ENCODE measurements around the gene GNAQ. TPM values are rescaled to one million over a fixed set of nuclear protein-coding genes. Genes with fewer than 3 reads are reported as not detected.

Gene GNAQ
- polyA plus RNA-seq, 1 experiment: 71.4 TPM

DNA sequence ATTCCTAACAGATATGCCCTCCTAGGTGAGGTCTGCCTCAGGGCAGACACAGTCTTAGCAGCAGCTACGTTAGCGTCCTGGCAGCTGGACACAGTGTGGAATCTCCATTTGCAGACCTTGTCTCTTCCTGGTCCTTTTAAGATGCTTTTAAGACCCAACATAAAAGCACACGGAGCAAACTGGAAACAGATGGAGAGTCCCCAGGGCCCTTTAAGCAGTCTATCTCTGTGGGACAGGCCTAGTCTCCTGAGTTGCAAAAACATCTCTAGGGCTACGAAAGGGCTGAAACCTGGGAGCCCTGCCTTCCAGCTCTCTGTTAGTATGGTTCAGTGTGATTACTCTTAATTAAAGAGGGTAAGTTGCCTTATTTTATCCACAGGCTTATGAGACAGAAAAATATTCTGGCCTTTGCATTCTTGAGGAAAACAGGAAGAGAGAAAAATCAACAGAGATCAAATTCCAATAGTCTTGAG is 317.5 kb downstream of the GNAQ start:
- Histone ChIP-seq H3K27ac (ENCODE audit: low read depth, low read length) (peak overlapping the region; percentile 63), H3K27me3 (ENCODE audit: control insufficient read depth, insufficient read depth, low read length) (no peaks in the 10 kb centered on the region), H3K9me3 (ENCODE audit: control insufficient read depth, insufficient read depth, low read length) (no peaks in the 10 kb centered on the region), H3K4me3 (ENCODE audit: low read depth, low read length) (no peak overlapping the region)
- TF ChIP-seq, protein P1, sequence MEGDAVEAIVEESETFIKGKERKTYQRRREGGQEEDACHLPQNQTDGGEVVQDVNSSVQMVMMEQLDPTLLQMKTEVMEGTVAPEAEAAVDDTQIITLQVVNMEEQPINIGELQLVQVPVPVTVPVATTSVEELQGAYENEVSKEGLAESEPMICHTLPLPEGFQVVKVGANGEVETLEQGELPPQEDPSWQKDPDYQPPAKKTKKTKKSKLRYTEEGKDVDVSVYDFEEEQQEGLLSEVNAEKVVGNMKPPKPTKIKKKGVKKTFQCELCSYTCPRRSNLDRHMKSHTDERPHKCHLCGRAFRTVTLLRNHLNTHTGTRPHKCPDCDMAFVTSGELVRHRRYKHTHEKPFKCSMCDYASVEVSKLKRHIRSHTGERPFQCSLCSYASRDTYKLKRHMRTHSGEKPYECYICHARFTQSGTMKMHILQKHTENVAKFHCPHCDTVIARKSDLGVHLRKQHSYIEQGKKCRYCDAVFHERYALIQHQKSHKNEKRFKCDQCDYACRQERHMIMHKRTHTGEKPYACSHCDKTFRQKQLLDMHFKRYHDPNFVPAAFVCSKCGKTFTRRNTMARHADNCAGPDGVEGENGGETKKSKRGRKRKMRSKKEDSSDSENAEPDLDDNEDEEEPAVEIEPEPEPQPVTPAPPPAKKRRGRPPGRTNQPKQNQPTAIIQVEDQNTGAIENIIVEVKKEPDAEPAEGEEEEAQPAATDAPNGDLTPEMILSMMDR (IDR thresholded peaks at IDR 0.05; ENCODE audit: low read depth, low read length): no peak
- ChIA-PET POLR2A (interaction anchor here (1.2 kb wide), 1 partner anchor 407 kb away, joined by 4 read pairs; no protein-coding TSS in a partner anchor), CTCF (interaction anchor here (1.0 to 1.1 kb wide), 2 partner anchors 37 to 281 kb away, joined by 4 read pairs; no protein-coding TSS in a partner anchor)
- DNase-seq (ENCODE audit: low read depth, low spot score): no peak

DNA sequence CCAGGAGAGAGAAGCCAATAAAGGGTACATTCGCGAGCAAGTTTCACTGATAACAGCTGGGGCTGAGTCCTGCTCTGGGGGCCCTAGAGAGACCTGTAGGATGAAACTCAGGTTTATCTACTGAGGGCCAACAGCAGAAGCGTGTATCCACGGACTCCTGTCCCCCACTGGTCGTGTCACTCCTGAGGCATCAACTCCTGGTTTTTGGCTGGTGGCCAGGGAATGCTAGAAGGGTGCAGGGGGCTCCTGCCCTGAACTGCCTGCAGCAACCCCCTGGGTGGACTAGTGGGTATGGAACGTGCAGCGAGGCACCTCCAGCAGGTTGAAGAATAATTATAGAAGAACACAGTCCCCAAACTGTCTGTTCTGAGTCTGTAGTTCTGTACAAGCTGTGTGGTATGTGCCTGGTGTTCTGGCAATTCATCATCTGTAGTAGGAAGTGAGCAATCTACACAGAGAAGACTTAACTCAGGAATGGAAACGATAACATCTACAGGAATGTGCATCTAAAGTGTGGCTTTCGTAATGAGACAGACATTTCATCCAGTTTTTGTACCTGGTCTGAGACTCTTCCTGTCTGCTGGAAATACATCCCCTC is 319.0 kb downstream of the GNAQ start:
- TF ChIP-seq, protein P1 (IDR thresholded peaks at IDR 0.05; ENCODE audit: low read depth, low read length): no peak
- peak overlapping the region; percentile 59 for H3K27ac ChIP-seq (ENCODE audit: low read depth, low read length)
- no peak overlapping the region for H3K4me3 ChIP-seq (ENCODE audit: low read depth, low read length)
- POLR2A ChIA-PET: interaction anchor here (0.9 to 1.2 kb wide), 2 partner anchors 31 to 409 kb away, joined by 3 to 4 read pairs; no protein-coding TSS in a partner anchor
- no peaks in the 10 kb centered on the region for H3K27me3 ChIP-seq (ENCODE audit: control insufficient read depth, insufficient read depth, low read length)
- peak; percentile 64 for DNase-seq (ENCODE audit: low read depth, low spot score)
- CTCF ChIA-PET: interaction anchor here (0.7 kb wide), 1 partner anchor 279 kb away, joined by 3 read pairs; no protein-coding TSS in a partner anchor
- H3K9me3 ChIP-seq (ENCODE audit: control insufficient read depth, insufficient read depth, low read length): peaks cover 3% of the 10 kb centered on the region; the same call in 1 of the 2 replicates

DNA sequence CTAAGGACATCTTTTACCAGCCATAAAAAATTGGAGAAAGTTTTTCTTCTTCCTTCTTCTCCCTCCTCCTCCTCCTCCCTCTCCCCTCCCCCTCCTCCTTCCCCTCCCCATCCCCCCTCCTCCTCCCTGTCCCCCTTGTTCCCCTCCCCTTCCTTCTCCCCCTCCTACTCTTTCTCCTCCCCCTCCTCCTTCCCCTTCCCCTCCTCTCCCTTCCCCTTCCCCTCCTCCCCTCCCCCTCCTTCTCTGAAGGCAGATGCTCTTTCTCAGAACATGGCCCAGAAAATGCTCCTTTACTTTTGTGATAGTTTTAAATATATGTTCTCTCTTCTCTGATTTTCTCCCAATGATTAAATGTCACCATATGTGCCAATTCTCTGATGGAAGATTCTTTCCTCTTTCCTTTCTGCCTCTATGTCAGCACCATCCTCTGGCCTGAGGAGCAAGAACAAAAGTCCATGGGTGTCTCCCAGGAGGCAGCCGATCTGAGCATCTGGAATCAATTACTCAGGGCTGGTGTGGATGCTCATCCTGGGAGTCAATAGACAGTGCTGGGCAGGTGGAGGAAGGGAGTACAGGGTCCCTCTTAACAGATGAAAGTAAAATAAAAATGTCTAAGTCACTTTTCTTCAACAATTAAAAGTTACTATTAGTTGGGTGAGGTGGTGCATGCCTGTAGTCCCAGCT is 320.5 kb downstream of the GNAQ start:
- POLR2A ChIA-PET: no interaction called here
- DNase-seq (ENCODE audit: low read depth, low spot score): no peak
- CTCF ChIA-PET: no interaction called here
- Histone ChIP-seq H3K27me3 (ENCODE audit: control insufficient read depth, insufficient read depth, low read length) (no peaks in the 10 kb centered on the region), H3K27ac (ENCODE audit: low read depth, low read length) (no peak overlapping the region), H3K9me3 (ENCODE audit: control insufficient read depth, insufficient read depth, low read length) (peaks cover 3% of the 10 kb centered on the region; the same call in 1 of the 2 replicates), H3K4me3 (ENCODE audit: low read depth, low read length) (no peak overlapping the region)
- TF ChIP-seq, protein P1 (IDR thresholded peaks at IDR 0.05; ENCODE audit: low read depth, low read length): no peak

DNA sequence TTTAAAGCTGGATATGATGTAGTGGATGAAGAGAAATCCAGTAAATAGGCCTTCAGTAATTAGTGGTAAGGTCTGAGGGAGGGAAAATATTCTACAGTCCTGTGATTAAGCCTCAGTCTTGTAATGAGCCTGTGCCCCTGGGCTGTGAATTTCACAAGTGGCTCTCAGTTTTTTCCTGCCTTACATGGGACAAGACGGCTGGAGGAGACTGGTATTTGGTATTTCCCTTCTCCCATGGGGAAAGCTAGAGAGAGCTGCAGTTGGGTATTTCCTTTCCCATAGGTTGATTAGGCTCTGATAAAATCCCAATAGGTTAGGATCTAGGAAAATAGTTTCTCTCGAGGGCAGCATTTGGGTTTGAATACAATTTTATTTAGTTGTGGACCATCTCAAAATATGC is 321.3 kb downstream of the GNAQ start:
- ChIA-PET CTCF (no interaction called here), POLR2A (no interaction called here)
- DNase-seq (ENCODE audit: low read depth, low spot score): no peak
- Histone ChIP-seq H3K9me3 (ENCODE audit: control insufficient read depth, insufficient read depth, low read length) (peaks cover 3% of the 10 kb centered on the region; the same call in 1 of the 2 replicates), H3K27me3 (ENCODE audit: control insufficient read depth, insufficient read depth, low read length) (no peaks in the 10 kb centered on the region), H3K27ac (ENCODE audit: low read depth, low read length) (no peak overlapping the region), H3K4me3 (ENCODE audit: low read depth, low read length) (no peak overlapping the region)
- TF ChIP-seq, protein P1 (IDR thresholded peaks at IDR 0.05; ENCODE audit: low read depth, low read length): no peak
